ENCODE results near the gene ECM2.

Gene ECM2

DNA sequence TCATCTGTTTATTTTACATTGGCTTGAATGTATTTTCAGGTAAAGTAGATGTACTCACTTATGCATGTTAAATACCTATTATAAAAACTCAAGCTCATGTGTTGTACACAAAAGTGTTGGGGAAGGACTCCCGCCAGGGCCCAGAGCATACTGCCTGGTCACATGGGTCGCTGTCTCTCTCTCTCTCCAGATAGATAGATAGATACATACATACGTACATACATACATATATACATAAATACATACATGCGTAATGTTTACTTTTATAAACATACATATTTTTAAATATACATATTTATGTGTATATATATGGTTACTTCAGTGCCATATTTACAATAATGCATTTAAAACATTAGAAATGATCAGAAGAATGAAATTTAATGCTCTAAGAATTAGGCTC lies 78.2 kb downstream of the ECM2 start:
- DNase-seq (ENCODE audit: low read depth in 2 of 2), result no peak
- TF ChIP-seq, protein P1, sequence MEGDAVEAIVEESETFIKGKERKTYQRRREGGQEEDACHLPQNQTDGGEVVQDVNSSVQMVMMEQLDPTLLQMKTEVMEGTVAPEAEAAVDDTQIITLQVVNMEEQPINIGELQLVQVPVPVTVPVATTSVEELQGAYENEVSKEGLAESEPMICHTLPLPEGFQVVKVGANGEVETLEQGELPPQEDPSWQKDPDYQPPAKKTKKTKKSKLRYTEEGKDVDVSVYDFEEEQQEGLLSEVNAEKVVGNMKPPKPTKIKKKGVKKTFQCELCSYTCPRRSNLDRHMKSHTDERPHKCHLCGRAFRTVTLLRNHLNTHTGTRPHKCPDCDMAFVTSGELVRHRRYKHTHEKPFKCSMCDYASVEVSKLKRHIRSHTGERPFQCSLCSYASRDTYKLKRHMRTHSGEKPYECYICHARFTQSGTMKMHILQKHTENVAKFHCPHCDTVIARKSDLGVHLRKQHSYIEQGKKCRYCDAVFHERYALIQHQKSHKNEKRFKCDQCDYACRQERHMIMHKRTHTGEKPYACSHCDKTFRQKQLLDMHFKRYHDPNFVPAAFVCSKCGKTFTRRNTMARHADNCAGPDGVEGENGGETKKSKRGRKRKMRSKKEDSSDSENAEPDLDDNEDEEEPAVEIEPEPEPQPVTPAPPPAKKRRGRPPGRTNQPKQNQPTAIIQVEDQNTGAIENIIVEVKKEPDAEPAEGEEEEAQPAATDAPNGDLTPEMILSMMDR (IDR thresholded peaks at IDR 0.05; ENCODE audit: low read depth, low read length), result no peak
- H3K4me3 ChIP-seq (replicated peaks in 1 of 2; ENCODE audit: low read depth in 2 of 2, low read length in 2 of 2), result no peak overlapping the region

DNA sequence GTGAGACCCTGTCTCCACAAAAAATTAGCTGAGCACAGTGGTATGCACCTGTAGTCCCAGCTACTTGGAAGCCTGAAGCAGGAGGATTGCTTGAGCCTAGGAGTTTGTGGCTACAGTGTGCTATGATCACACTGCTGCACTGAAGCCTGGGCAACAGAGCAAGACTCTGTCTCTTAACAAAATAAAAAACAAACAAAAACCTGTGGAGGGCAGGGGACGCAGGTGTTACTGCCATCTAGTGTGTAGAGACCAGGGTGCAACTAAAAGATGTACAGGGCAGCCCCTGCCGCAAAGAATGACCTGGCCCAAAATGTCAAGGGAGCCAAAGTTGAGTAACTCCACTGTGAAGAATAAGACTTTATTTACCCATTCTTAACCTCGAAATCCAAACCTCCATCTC lies 80.6 kb downstream of the ECM2 start:
- no peak overlapping the region for H3K4me3 ChIP-seq (replicated peaks in 1 of 2; ENCODE audit: low read depth in 2 of 2, low read length in 2 of 2)
- TF ChIP-seq, protein P1 (IDR thresholded peaks at IDR 0.05; ENCODE audit: low read depth, low read length), result peak; percentile 36
- DNase-seq (ENCODE audit: low read depth in 2 of 2), result peak in 1 of 2 donors; percentile 17

DNA sequence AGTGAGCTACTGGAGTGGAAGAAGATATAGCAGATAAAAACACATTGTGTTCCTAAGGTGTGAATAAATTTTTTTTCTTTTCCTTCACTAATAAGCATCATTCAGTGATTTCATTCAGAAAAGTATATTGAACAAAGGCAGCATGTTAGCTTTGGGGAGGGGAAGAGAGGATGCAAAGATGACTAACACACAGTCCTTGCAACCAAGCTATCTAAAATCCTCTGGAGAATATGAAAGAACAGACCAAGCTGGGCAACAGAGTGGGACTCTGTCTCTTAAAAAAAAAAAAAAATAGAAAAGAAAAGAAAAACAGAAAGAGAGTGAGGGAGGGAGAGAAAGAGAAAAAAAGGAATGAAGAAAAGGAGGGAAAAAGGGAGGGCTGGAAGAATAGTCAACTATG lies 89.3 kb downstream of the ECM2 start:
- peak in 1 of 2 donors; percentile 57 for DNase-seq (ENCODE audit: low read depth in 2 of 2)
- no peak overlapping the region for H3K4me3 ChIP-seq (replicated peaks in 1 of 2; ENCODE audit: low read depth in 2 of 2, low read length in 2 of 2)
- TF ChIP-seq, protein P1 (IDR thresholded peaks at IDR 0.05; ENCODE audit: low read depth, low read length), result no peak

Measured in cardiac fibroblast (primary cell).